ENCODE data around the gene WNT9A.

- TF ChIP-seq CTCF (conservative IDR thresholded peaks at IDR 0.05; ENCODE audit: low read length) (no peak), EZH2phosphoT487 (IDR thresholded peaks at IDR 0.05; ENCODE audit: borderline replicate concordance, low read depth, low read length) (no peak)
Measured at GRCh38 chr1:227958617-227959324, 11.0 kb upstream of the WNT9A start.
